Endothelial cell of hepatic sinusoid (primary cell): ENCODE results near the gene LITAF.

ENCODE experiments used
- in situ Hi-C: cut with HindIII; loops from 2 replicates; pipeline ENCODE4 v1.10.0; 2017; ENCODE audit warnings: low sequenced_read_pairs

Gene LITAF

DNA sequence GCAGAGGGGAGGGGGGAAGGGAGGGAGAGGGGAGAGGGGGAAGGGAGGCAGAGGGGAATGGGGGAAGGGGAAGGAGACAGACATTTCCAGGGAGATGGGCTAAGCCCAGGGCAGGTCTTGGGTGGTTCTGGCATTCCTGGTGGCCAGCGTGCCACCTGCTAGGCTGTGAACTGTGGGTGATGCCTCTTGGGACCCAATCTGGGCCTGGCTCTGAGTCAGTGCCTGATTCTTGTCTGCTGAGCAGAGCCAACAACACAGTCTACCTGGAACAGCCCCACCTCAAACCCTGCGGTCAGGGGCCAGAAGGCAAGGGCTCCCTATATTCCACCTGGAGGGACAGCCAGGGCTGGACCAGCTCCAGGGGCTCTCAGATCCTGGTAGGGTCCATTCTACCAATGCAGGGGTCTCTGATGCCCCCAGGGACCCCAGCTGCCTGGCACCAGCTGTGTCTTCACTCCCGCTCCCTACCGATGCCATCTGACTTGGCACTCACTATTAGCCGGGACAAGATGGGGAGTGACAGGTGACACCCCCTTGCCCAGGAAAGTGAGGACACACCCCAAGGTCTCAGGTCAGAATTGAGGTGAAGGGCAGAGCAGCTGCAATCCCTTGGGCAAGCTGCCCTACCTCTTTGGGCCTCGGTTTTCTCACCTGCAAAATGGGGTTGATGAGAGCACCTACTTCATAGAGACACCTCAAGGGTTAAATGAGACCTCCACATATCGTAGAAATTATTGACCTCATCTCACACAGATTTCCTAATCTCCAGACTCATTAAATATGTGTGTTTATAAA is 87.2 kb downstream of the LITAF start:
- in situ Hi-C loops, result no loop called here

GRCh38 chr16:11498683-11499082 is 88.0 kb downstream of the LITAF start:
- in situ Hi-C loops, result no loop called here

DNA sequence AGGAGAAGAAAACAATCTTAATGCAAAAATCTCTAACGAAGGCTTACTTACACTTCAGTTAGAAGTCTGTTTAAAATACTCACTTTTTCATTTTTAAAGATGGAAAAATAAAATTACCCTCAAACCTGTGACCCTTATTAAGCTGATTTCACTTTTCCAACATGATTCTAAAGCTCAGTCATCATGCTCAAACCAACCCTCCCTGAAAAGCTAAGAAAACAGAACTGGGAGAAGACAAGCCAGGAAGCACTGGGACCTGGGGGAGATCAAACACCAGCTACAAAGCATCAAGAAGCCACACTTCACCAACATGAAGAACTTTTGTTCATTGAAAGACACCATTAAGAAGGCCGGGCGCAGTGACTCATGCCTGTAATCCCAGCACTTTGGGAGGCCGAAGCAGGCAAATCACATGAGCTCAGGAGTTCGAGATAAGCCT is 88.8 kb downstream of the LITAF start:
- in situ Hi-C loops, result no loop called here
